Gastroesophageal sphincter (tissue), 3 donors: Measurements from ENCODE around the gene AGR3.

Experiments
- CTCF ChIP-seq, 4 experiments: fragments of 200-600 bp in 2 of 4; fragments of 450-650 bp in 2 of 4; sonication (generic) in 1 of 4; IDR thresholded peaks; one replicate each; pipeline ENCODE4 v1.5.1; 2017 to 2019; ENCODE audit warnings: antibody characterized with exemption in 4 of 4, mild to moderate bottlenecking in 2 of 4, moderate library complexity in 2 of 4
- EP300 ChIP-seq: sonication (generic); formaldehyde crosslinking; IDR thresholded peaks from one replicate; pipeline ENCODE4 v1.6.1; 2017; ENCODE audit warnings: antibody characterized with exemption, mild to moderate bottlenecking
- POLR2A ChIP-seq, 2 donors: fragments of 450-650 bp; IDR thresholded peaks; one replicate each; pipeline ENCODE4 v1.6.1; 2017; ENCODE audit warnings: antibody characterized with exemption in 2 of 2, mild to moderate bottlenecking in 2 of 2, moderate library complexity in 1 of 2
- POLR2AphosphoS5 ChIP-seq: sonication (generic); formaldehyde crosslinking; IDR thresholded peaks from one replicate; pipeline ENCODE4 v1.6.1; 2017; ENCODE audit warnings: antibody characterized with exemption

GRCh38 chr7:16817536-16817935 is 64.2 kb downstream of the AGR3 start:
- no peak for TF ChIP-seq CTCF (IDR thresholded peaks at IDR 0.05)
- no peak for TF ChIP-seq POLR2A (IDR thresholded peaks at IDR 0.05)
- TF ChIP-seq EP300, result no peak
- no peak for TF ChIP-seq POLR2AphosphoS5
